Panc1 (cell line): ENCODE measurements around the gene FGGY. TPM values are rescaled to one million over a fixed set of nuclear protein-coding genes. Genes with fewer than 3 reads are reported as not detected.

ENCODE experiments used
- ATAC-seq: fragments of 200-7000 bp; cut with Tn5 transposase; 2 replicates; pipeline ENCODE4 v1.9.1; 2020; ENCODE audit warnings: mild to moderate bottlenecking, moderate library complexity
- BruUV-seq: library from RNA; stranded (reverse); fragments of 400-500 nt; replicated peaks from 2 replicates; lab custom pipeline; 2021; lab: Mats Ljungman, UMichigan
- CTCF ChIA-PET: fragments of 300-600 bp; sonication (Branson Sonifier 250); formaldehyde crosslinking; loops from one replicate; lab custom pipeline; 2022; ENCODE audit warnings: antibody characterized with exemption; lab: Charles Lee
- POLR2A ChIA-PET: fragments of 300-600 bp; sonication (Branson Sonifier 250); formaldehyde crosslinking; loops from one replicate; lab custom pipeline; 2022; ENCODE audit warnings: antibody characterized with exemption; lab: Charles Lee
- DNase-seq: peaks from one replicate; pipeline ENCODE4 v3.0.0-alpha.2; 2010; ENCODE audit warnings: low read depth, low spot score
- H3K27ac ChIP-seq: 2 replicates; pipeline ENCODE4 v1.5.1; 2011; ENCODE audit warnings: mild to moderate bottlenecking, low read length, inconsistent platforms
- H3K27me3 ChIP-seq: fragments of 200-500 bp; sonication (Bioruptor generic); 2 replicates; pipeline ENCODE4 v1.6.0; 2014; ENCODE audit warnings: low read length, inconsistent platforms; ENCODE audit not compliant: control insufficient read depth, insufficient read depth
- H3K36me3 ChIP-seq: fragments of 200-500 bp; sonication (Bioruptor generic); 2 replicates; pipeline ENCODE4 v1.5.1; 2014; ENCODE audit warnings: inconsistent platforms, mild to moderate bottlenecking, low read length, moderate library complexity; ENCODE audit not compliant: control insufficient read depth, insufficient read depth
- H3K4me1 ChIP-seq: 2 replicates; pipeline ENCODE4 v1.5.1; 2011; ENCODE audit warnings: inconsistent platforms, mild to moderate bottlenecking, low read length, moderate library complexity; ENCODE audit not compliant: control insufficient read depth, insufficient read depth
- H3K4me3 ChIP-seq, 2 experiments: 2 replicates each; pipeline ENCODE4 v1.5.1; 2011 to 2012; ENCODE audit warnings: low read depth in 2 of 2, low read length in 2 of 2, mild to moderate bottlenecking in 2 of 2, inconsistent platforms in 1 of 2, moderate library complexity in 1 of 2
- H3K9me3 ChIP-seq: fragments of 200-500 bp; sonication (Bioruptor generic); 2 replicates; pipeline ENCODE4 v1.5.1; 2014; ENCODE audit warnings: low read depth, mild to moderate bottlenecking, inconsistent platforms, low read length, moderate library complexity; ENCODE audit not compliant: control insufficient read depth, insufficient read depth
- POLR2AphosphoS5 ChIP-seq: IDR thresholded peaks from 2 replicates; pipeline ENCODE4 v1.6.1; 2012; ENCODE audit warnings: mild to moderate bottlenecking, low read depth, low read length, moderate library complexity
- REST ChIP-seq, 2 experiments: IDR thresholded peaks; 2 replicates each; pipeline ENCODE4 v1.6.1; 2011 to 2012; ENCODE audit warnings: low read depth in 2 of 2, control low read depth in 1 of 2, low read length in 1 of 2, mild to moderate bottlenecking in 1 of 2, moderate library complexity in 1 of 2; ENCODE audit not compliant: insufficient read depth in 1 of 2
- SIN3A ChIP-seq: IDR thresholded peaks from 2 replicates; pipeline ENCODE4 v1.6.1; 2012; ENCODE audit warnings: low read depth, mild to moderate bottlenecking, low read length, moderate library complexity, borderline replicate concordance; ENCODE audit not compliant: insufficient read depth
- TCF7L2 ChIP-seq: IDR thresholded peaks from 2 replicates; pipeline ENCODE4 v1.6.1; 2011; ENCODE audit warnings: mild to moderate bottlenecking, low read depth, low read length, inconsistent platforms
- in situ Hi-C: cut with HindIII; loops from 2 replicates; pipeline ENCODE4 v1.10.0; 2016; ENCODE audit warnings: low sequenced_read_pairs, low pct_unique_long_range_greater_than_20kb
- intact Hi-C: fragments of 100-400 bp; cut with micrococcal nuclease; formaldehyde crosslinking; loops from one replicate; pipeline ENCODE4 v1.10.0; 2022; ENCODE audit not compliant: unreplicated experiment
- total RNA-seq: library from RNA; stranded (reverse); gene quantifications from one replicate; pipeline ENCODE4 v1.2.1, GENCODE V29; 2021; ENCODE audit not compliant: unreplicated experiment
- TF ChIP-seq, protein P1 (sequence below): fragments of 450-650 bp; IDR thresholded peaks from 2 replicates; pipeline ENCODE4 v1.5.1; 2017; ENCODE audit warnings: mild to moderate bottlenecking

Gene FGGY
- total RNA-seq, 1 experiment from 2014 or later = 15.5 TPM

- H3K9me3 ChIP-seq = no peaks in the 10 kb centered on the region
- in situ Hi-C loops = no loop called here
- H3K27ac ChIP-seq = no peak overlapping the region
- TF ChIP-seq, protein P1, sequence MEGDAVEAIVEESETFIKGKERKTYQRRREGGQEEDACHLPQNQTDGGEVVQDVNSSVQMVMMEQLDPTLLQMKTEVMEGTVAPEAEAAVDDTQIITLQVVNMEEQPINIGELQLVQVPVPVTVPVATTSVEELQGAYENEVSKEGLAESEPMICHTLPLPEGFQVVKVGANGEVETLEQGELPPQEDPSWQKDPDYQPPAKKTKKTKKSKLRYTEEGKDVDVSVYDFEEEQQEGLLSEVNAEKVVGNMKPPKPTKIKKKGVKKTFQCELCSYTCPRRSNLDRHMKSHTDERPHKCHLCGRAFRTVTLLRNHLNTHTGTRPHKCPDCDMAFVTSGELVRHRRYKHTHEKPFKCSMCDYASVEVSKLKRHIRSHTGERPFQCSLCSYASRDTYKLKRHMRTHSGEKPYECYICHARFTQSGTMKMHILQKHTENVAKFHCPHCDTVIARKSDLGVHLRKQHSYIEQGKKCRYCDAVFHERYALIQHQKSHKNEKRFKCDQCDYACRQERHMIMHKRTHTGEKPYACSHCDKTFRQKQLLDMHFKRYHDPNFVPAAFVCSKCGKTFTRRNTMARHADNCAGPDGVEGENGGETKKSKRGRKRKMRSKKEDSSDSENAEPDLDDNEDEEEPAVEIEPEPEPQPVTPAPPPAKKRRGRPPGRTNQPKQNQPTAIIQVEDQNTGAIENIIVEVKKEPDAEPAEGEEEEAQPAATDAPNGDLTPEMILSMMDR = no peak
- no peak for TF ChIP-seq SIN3A
- TF ChIP-seq POLR2AphosphoS5 = no peak
- TF ChIP-seq REST (IDR thresholded peaks at IDR 0.05; ENCODE audit: insufficient read depth in 1 of 2, low read depth in 2 of 2, low read length in 1 of 2) = no peak
- TF ChIP-seq TCF7L2 = no peak
- no peak overlapping the region for H3K4me3 ChIP-seq
- DNase-seq (no peak), ATAC-seq (no peak)
- BruUV-seq = no TSS peak
- ChIA-PET POLR2A (no interaction called here), CTCF (no interaction called here)
- no peaks in the 10 kb centered on the region for H3K27me3 ChIP-seq
- H3K4me1 ChIP-seq = peaks cover 3% of the 10 kb centered on the region; the same call in 1 of the 2 replicates
- intact Hi-C loops = no loop called here
- H3K36me3 ChIP-seq = no peaks in the 10 kb centered on the region
Observed at GRCh38 chr1:59356627-59357026, 59.7 kb downstream of the FGGY start.

DNA sequence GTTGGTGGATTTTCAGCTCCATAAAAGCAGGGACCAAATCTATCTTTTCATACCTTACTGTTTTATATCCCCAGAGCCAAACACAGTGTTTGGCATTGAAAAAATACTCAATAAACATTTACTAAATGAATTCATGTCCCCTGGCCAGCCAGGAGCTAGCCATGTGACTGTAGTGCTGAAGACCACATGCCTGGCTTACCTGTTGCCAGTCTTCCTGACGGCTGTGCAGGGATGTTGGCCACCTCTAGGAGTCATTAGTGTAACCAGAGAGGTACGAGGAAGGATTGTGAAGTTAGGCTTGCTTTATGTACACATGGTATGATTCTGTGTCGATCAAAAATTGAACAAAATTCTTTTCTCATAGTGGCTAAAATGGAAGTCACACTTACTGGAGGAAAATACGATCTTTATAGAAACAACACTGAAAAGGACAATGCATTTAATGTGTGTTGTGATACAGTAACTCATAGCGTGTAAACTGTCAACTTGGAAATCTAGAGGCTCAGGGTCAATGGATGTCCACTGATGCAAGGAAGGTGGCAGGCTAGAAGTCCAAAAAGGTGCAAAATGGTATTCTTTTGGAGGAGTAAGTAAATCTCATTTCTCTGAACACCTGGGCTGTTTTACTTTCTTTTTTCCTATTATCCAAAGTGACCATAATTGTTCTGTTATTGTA is 60.9 kb downstream of the FGGY start:
- Histone ChIP-seq H3K36me3 (no peaks in the 10 kb centered on the region), H3K4me1 (peaks cover 3% of the 10 kb centered on the region; the same call in 1 of the 2 replicates), H3K27ac (no peak overlapping the region), H3K27me3 (no peaks in the 10 kb centered on the region), H3K9me3 (no peaks in the 10 kb centered on the region), H3K4me3 (no peak overlapping the region)
- POLR2A ChIA-PET = no interaction called here
- intact Hi-C loops = no loop called here
- in situ Hi-C loops = no loop called here
- no peak for ATAC-seq
- BruUV-seq = no TSS peak
- no peak for TF ChIP-seq SIN3A
- no peak for TF ChIP-seq POLR2AphosphoS5
- TF ChIP-seq REST (IDR thresholded peaks at IDR 0.05; ENCODE audit: insufficient read depth in 1 of 2, low read depth in 2 of 2, low read length in 1 of 2) = no peak
- TF ChIP-seq, protein P1 = no peak
- TF ChIP-seq TCF7L2 = no peak
- CTCF ChIA-PET = no interaction called here
- DNase-seq = no peak
